ENCODE results near the gene SNAP25. TPM values are rescaled to one million over a fixed set of nuclear protein-coding genes. Genes with fewer than 3 reads are reported as not detected.

Gene SNAP25
- total RNA-seq, 1 donor from 2014 or later, result 3.7 TPM

- intact Hi-C loops (cut with micrococcal nuclease), result no loop called here
- H3K27me3 Mint-ChIP-seq (ENCODE audit: insufficient read depth), result no peaks in the 10 kb centered on the region
- no peak overlapping the region for H3K27ac Mint-ChIP-seq
- no peak for DNase-seq (ENCODE audit: low spot score)
- no peaks in the 10 kb centered on the region for H3K4me1 Mint-ChIP-seq (ENCODE audit: low read depth)
- H3K4me3 Mint-ChIP-seq, result no peak overlapping the region
- H3K36me3 Mint-ChIP-seq (ENCODE audit: low read depth), result no peaks in the 10 kb centered on the region
- H3K9me3 Mint-ChIP-seq, result no peaks in the 10 kb centered on the region
These were observed 32.7 kb upstream of the SNAP25 start for GRCh38 chr20:10185741-10186558.

GRCh38 chr20:10190456-10190855 is 28.2 kb upstream of the SNAP25 start:
- Mint-ChIP-seq H3K27me3 (ENCODE audit: insufficient read depth) (no peaks in the 10 kb centered on the region), H3K36me3 (ENCODE audit: low read depth) (no peaks in the 10 kb centered on the region), H3K4me3 (no peak overlapping the region), H3K4me1 (ENCODE audit: low read depth) (no peaks in the 10 kb centered on the region), H3K9me3 (peaks cover 16% of the 10 kb centered on the region), H3K27ac (no peak overlapping the region)
- intact Hi-C loops (cut with micrococcal nuclease), result no loop called here
- no peak for DNase-seq (ENCODE audit: low spot score)

- peaks cover 16% of the 10 kb centered on the region for H3K9me3 Mint-ChIP-seq
- no peak overlapping the region for H3K27ac Mint-ChIP-seq
- intact Hi-C loops (cut with micrococcal nuclease), result no loop called here
- no peaks in the 10 kb centered on the region for H3K27me3 Mint-ChIP-seq (ENCODE audit: insufficient read depth)
- H3K4me3 Mint-ChIP-seq, result no peak overlapping the region
- DNase-seq (ENCODE audit: low spot score), result no peak
- no peaks in the 10 kb centered on the region for H3K4me1 Mint-ChIP-seq (ENCODE audit: low read depth)
- H3K36me3 Mint-ChIP-seq (ENCODE audit: low read depth), result no peaks in the 10 kb centered on the region
These were observed 26.5 kb upstream of the SNAP25 start for GRCh38 chr20:10192171-10192570.

GRCh38 chr20:10194166-10194565 is 24.5 kb upstream of the SNAP25 start:
- intact Hi-C loops (cut with micrococcal nuclease), result no loop called here
- Mint-ChIP-seq H3K27ac (no peak overlapping the region), H3K9me3 (peaks cover 16% of the 10 kb centered on the region), H3K4me3 (no peak overlapping the region), H3K36me3 (ENCODE audit: low read depth) (no peaks in the 10 kb centered on the region), H3K4me1 (ENCODE audit: low read depth) (no peaks in the 10 kb centered on the region), H3K27me3 (ENCODE audit: insufficient read depth) (no peaks in the 10 kb centered on the region)
- DNase-seq (ENCODE audit: low spot score), result no peak

GRCh38 chr20:10200330-10200729 is 18.3 kb upstream of the SNAP25 start:
- Mint-ChIP-seq H3K27ac (no peak overlapping the region), H3K4me3 (no peak overlapping the region), H3K27me3 (ENCODE audit: insufficient read depth) (no peaks in the 10 kb centered on the region), H3K9me3 (no peaks in the 10 kb centered on the region), H3K4me1 (ENCODE audit: low read depth) (no peaks in the 10 kb centered on the region), H3K36me3 (ENCODE audit: low read depth) (no peaks in the 10 kb centered on the region)
- intact Hi-C loops (cut with micrococcal nuclease), result no loop called here
- DNase-seq (ENCODE audit: low spot score), result no peak

GRCh38 chr20:10201321-10201870 is 17.2 kb upstream of the SNAP25 start:
- DNase-seq (ENCODE audit: low spot score), result no peak
- H3K4me3 Mint-ChIP-seq, result no peak overlapping the region
- no peaks in the 10 kb centered on the region for H3K36me3 Mint-ChIP-seq (ENCODE audit: low read depth)
- no peaks in the 10 kb centered on the region for H3K9me3 Mint-ChIP-seq
- H3K27ac Mint-ChIP-seq, result no peak overlapping the region
- intact Hi-C loops (cut with micrococcal nuclease), result no loop called here
- no peaks in the 10 kb centered on the region for H3K4me1 Mint-ChIP-seq (ENCODE audit: low read depth)
- no peaks in the 10 kb centered on the region for H3K27me3 Mint-ChIP-seq (ENCODE audit: insufficient read depth)

- intact Hi-C loops (cut with micrococcal nuclease), result no loop called here
- Mint-ChIP-seq H3K9me3 (no peaks in the 10 kb centered on the region), H3K4me3 (no peak overlapping the region), H3K27ac (no peak overlapping the region), H3K4me1 (ENCODE audit: low read depth) (no peaks in the 10 kb centered on the region), H3K27me3 (ENCODE audit: insufficient read depth) (no peaks in the 10 kb centered on the region), H3K36me3 (ENCODE audit: low read depth) (no peaks in the 10 kb centered on the region)
- no peak for DNase-seq (ENCODE audit: low spot score)
These were observed 9.5 kb upstream of the SNAP25 start for GRCh38 chr20:10209091-10209490.

- DNase-seq (ENCODE audit: low spot score), result no peak
- intact Hi-C loops (cut with micrococcal nuclease), result no loop called here
- Mint-ChIP-seq H3K27ac (no peak overlapping the region), H3K4me3 (no peak overlapping the region), H3K9me3 (peaks cover 4% of the 10 kb centered on the region), H3K4me1 (ENCODE audit: low read depth) (peaks cover 6% of the 10 kb centered on the region), H3K36me3 (ENCODE audit: low read depth) (no peaks in the 10 kb centered on the region), H3K27me3 (ENCODE audit: insufficient read depth) (peaks cover 14% of the 10 kb centered on the region)
These were observed 5.1 kb upstream of the SNAP25 start for GRCh38 chr20:10213526-10213925.

GRCh38 chr20:10216146-10216791 is 2.4 kb upstream of the SNAP25 start:
- Mint-ChIP-seq H3K4me3 (no peak overlapping the region), H3K9me3 (peaks cover 4% of the 10 kb centered on the region), H3K4me1 (ENCODE audit: low read depth) (peaks cover 12% of the 10 kb centered on the region), H3K27me3 (ENCODE audit: insufficient read depth) (peaks cover 17% of the 10 kb centered on the region), H3K36me3 (ENCODE audit: low read depth) (no peaks in the 10 kb centered on the region), H3K27ac (peak overlapping the region; percentile 70)
- intact Hi-C loops (cut with micrococcal nuclease), result loop anchor here (5.0 kb wide), 2 partner anchors 99 to 296 kb away; no protein-coding TSS in a partner anchor
- DNase-seq (ENCODE audit: low spot score), result no peak

- no peaks in the 10 kb centered on the region for H3K36me3 Mint-ChIP-seq (ENCODE audit: low read depth)
- peak; percentile 3 for DNase-seq (ENCODE audit: low spot score)
- H3K27ac Mint-ChIP-seq, result peak overlapping the region; percentile 98
- peak overlapping the region; percentile 66 for H3K4me3 Mint-ChIP-seq
- H3K27me3 Mint-ChIP-seq (ENCODE audit: insufficient read depth), result peaks cover 19% of the 10 kb centered on the region
- peaks cover 4% of the 10 kb centered on the region for H3K9me3 Mint-ChIP-seq
- peaks cover 12% of the 10 kb centered on the region for H3K4me1 Mint-ChIP-seq (ENCODE audit: low read depth)
- intact Hi-C loops (cut with micrococcal nuclease), result loop anchor here (2.0 to 5.0 kb wide), 4 partner anchors 101 to 294 kb away; partner anchors contain the start of genes MKKS and SLX4IP
These were observed 764 bp upstream of the SNAP25 start for GRCh38 chr20:10217721-10218410.

- H3K27ac Mint-ChIP-seq, result no peak overlapping the region
- H3K36me3 Mint-ChIP-seq (ENCODE audit: low read depth), result no peaks in the 10 kb centered on the region
- H3K9me3 Mint-ChIP-seq, result peaks cover 4% of the 10 kb centered on the region
- H3K4me1 Mint-ChIP-seq (ENCODE audit: low read depth), result peaks cover 12% of the 10 kb centered on the region
- intact Hi-C loops (cut with micrococcal nuclease), result loop anchor here (2.0 to 5.0 kb wide), 4 partner anchors 102 to 293 kb away; partner anchors contain the start of genes MKKS and SLX4IP
- DNase-seq (ENCODE audit: low spot score), result peak; percentile 59
- peak overlapping the region; percentile 72 for H3K4me3 Mint-ChIP-seq
- peaks cover 19% of the 10 kb centered on the region for H3K27me3 Mint-ChIP-seq (ENCODE audit: insufficient read depth)
These were observed 792 bp downstream of the SNAP25 start for GRCh38 chr20:10219452-10219791.

- no peaks in the 10 kb centered on the region for H3K36me3 Mint-ChIP-seq (ENCODE audit: low read depth)
- peaks cover 12% of the 10 kb centered on the region for H3K4me1 Mint-ChIP-seq (ENCODE audit: low read depth)
- intact Hi-C loops (cut with micrococcal nuclease), result loop anchor here (2.0 to 5.0 kb wide), 4 partner anchors 103 to 292 kb away; partner anchors contain the start of genes MKKS and SLX4IP
- H3K27ac Mint-ChIP-seq, result no peak overlapping the region
- H3K4me3 Mint-ChIP-seq, result no peak overlapping the region
- peaks cover 19% of the 10 kb centered on the region for H3K27me3 Mint-ChIP-seq (ENCODE audit: insufficient read depth)
- H3K9me3 Mint-ChIP-seq, result peaks cover 4% of the 10 kb centered on the region
- DNase-seq (ENCODE audit: low spot score), result no peak
These were observed 1.5 kb downstream of the SNAP25 start for GRCh38 chr20:10219993-10220750.

All from activated T-helper 1 cell treated with anti-CD3 and anti-CD28 coated beads, Interleukin-12 subunit alpha, Interleukin-12 subunit beta, Interleukin-2, Interleukin-4 antibody, amounts not matched to agents 30 ng/mL and 10 ng/mL and 1 ng/mL, durations not matched to agents 14 hours and 24 hours and 36 hours (primary cell).